BLaER1 treated with 17β-estradiol and CSF1 and Interleukin-3, amounts not matched to agents 10 nM and 100 nM (cell line): ENCODE results near the gene MYCBP.
"Not testable (repeated sequence)": the region's sequence is repeated elsewhere in the genome, so short reads cannot be mapped to it uniquely, and the experiment has no call there.

Experiments used
- H3K27ac ChIP-seq, 11 experiments: shearing (Covaris generic); formaldehyde crosslinking; 2 replicates each; pipeline ENCODE4 v1.8.1; 2022
- H3K27me3 ChIP-seq, 11 experiments: shearing (Covaris generic); formaldehyde crosslinking; 2 replicates each; pipeline ENCODE4 v1.8.1; 2022
- H3K36me3 ChIP-seq, 11 experiments: shearing (Covaris generic); formaldehyde crosslinking; 2 replicates each; pipeline ENCODE4 v1.8.1; 2022
- H3K4me1 ChIP-seq, 10 experiments: shearing (Covaris generic); formaldehyde crosslinking; 2 replicates each; pipeline ENCODE4 v1.8.1; 2022
- H3K4me2 ChIP-seq, 11 experiments: shearing (Covaris generic); formaldehyde crosslinking; 2 replicates each; pipeline ENCODE4 v1.8.1; 2022
- H3K4me3 ChIP-seq, 10 experiments: shearing (Covaris generic); formaldehyde crosslinking; 2 replicates each; pipeline ENCODE4 v1.8.1; 2022
- H3K9ac ChIP-seq, 11 experiments: shearing (Covaris generic); formaldehyde crosslinking; 2 replicates each; pipeline ENCODE4 v1.8.1; 2022
- H3K9me3 ChIP-seq, 11 experiments: shearing (Covaris generic); formaldehyde crosslinking; replicated peaks in 1 of 11; 2 replicates each; pipeline ENCODE4 v1.8.1; 2022
- H4K20me1 ChIP-seq, 11 experiments: shearing (Covaris generic); formaldehyde crosslinking; 2 replicates each; pipeline ENCODE4 v1.8.1; 2022
- Cebpa-rat ChIP-seq, 11 experiments: shearing (Covaris generic); IDR thresholded peaks; 2 replicates each; pipeline ENCODE4 v1.8.1; 2022

The MYCBP gene

GRCh38 chr1:38873027-38873969 lies at the start of gene MYCBP:
Gene MYCBP, minus strand, starts transcription at chr1:38873348. Its CDS starts 43 bp downstream, at chr1:38873305.
- Histone ChIP-seq H4K20me1 (peaks cover 0 to 44% (median 12%) of the 10 kb centered on the region in 11 experiments; a peak in 9 of 22 replicates), H3K4me3 (peak within 1 kb of the TSS; percentile 84 to 100 (median 92)), H3K9me3 (no peaks in the 10 kb centered on the region), H3K4me2 (peak within 1 kb of the TSS; percentile 81 to 97 (median 92)), H3K27ac (peak within 1 kb of the TSS; percentile 31 to 75 (median 68); a peak in 21 of 22 replicates), H3K36me3 (peaks cover 0 to 7% (median 0%) of the 10 kb centered on the region in 11 experiments; a peak in 5 of 22 replicates), H3K4me1 (peaks cover 19 to 36% (median 28%) of the 10 kb centered on the region in 10 experiments), H3K9ac (peak within 1 kb of the TSS; percentile 78 to 89 (median 84)), H3K27me3 (no peaks in the 10 kb centered on the region)
- TF ChIP-seq Cebpa-rat (IDR thresholded peaks at IDR 0.05) = no peak

GRCh38 chr1:38919130-38919529 lies 46.0 kb upstream of the MYCBP start:
- Histone ChIP-seq H3K9me3 (no peaks in the 10 kb centered on the region), H3K4me1 (peaks cover 0 to 9% (median 3%) of the 10 kb centered on the region in 10 experiments; a peak in 5 of 20 replicates), H3K4me3 (no peak overlapping the region), H3K36me3 (peaks cover 0 to 25% (median 0%) of the 10 kb centered on the region in 11 experiments; a peak in 4 of 22 replicates), H3K27me3 (no peaks in the 10 kb centered on the region), H3K4me2 (no peak overlapping the region), H3K27ac (no peak overlapping the region), H3K9ac (no peak overlapping the region), H4K20me1 (no peaks in the 10 kb centered on the region)
- TF ChIP-seq Cebpa-rat (IDR thresholded peaks at IDR 0.05) = no peak

GRCh38 chr1:38918568-38918967 lies 45.4 kb upstream of the MYCBP start:
- H3K4me2 ChIP-seq = peak overlapping the region in 3 of 11 experiments; percentile 15 to 19 (median 16); a peak in 3 of 22 replicates
- no peak for TF ChIP-seq Cebpa-rat (IDR thresholded peaks at IDR 0.05)
- H4K20me1 ChIP-seq = no peaks in the 10 kb centered on the region
- H3K9me3 ChIP-seq = no peaks in the 10 kb centered on the region
- H3K27me3 ChIP-seq = no peaks in the 10 kb centered on the region
- H3K9ac ChIP-seq = no peak overlapping the region
- no peak overlapping the region for H3K4me3 ChIP-seq
- H3K4me1 ChIP-seq = peaks cover 0 to 9% (median 3%) of the 10 kb centered on the region in 10 experiments; a peak in 5 of 20 replicates
- H3K36me3 ChIP-seq = peaks cover 0 to 31% (median 0%) of the 10 kb centered on the region in 11 experiments; a peak in 4 of 22 replicates
- no peak overlapping the region for H3K27ac ChIP-seq

GRCh38 chr1:38917772-38918171 lies 44.6 kb upstream of the MYCBP start:
- no peaks in the 10 kb centered on the region for H4K20me1 ChIP-seq
- H3K9me3 ChIP-seq = no peaks in the 10 kb centered on the region
- peak overlapping the region in 1 of 11 experiments; percentile 16; a peak in 1 of 22 replicates for H3K4me2 ChIP-seq
- H3K4me3 ChIP-seq = no peak overlapping the region
- H3K4me1 ChIP-seq = peaks cover 0 to 9% (median 3%) of the 10 kb centered on the region in 10 experiments; a peak in 5 of 20 replicates
- no peak for TF ChIP-seq Cebpa-rat (IDR thresholded peaks at IDR 0.05)
- H3K27ac ChIP-seq = no peak overlapping the region
- H3K27me3 ChIP-seq = no peaks in the 10 kb centered on the region
- H3K9ac ChIP-seq = no peak overlapping the region
- H3K36me3 ChIP-seq = peaks cover 0 to 34% (median 0%) of the 10 kb centered on the region in 11 experiments; a peak in 4 of 22 replicates

GRCh38 chr1:38917337-38917736 lies 44.2 kb upstream of the MYCBP start:
- H4K20me1 ChIP-seq = no peaks in the 10 kb centered on the region
- peaks cover 0 to 9% (median 3%) of the 10 kb centered on the region in 10 experiments; a peak in 5 of 20 replicates for H3K4me1 ChIP-seq
- H3K4me2 ChIP-seq = no peak overlapping the region
- no peak overlapping the region for H3K4me3 ChIP-seq
- no peaks in the 10 kb centered on the region for H3K27me3 ChIP-seq
- TF ChIP-seq Cebpa-rat (IDR thresholded peaks at IDR 0.05) = no peak
- H3K9ac ChIP-seq = no peak overlapping the region
- no peaks in the 10 kb centered on the region for H3K9me3 ChIP-seq
- H3K36me3 ChIP-seq = peaks cover 0 to 34% (median 0%) of the 10 kb centered on the region in 11 experiments; a peak in 4 of 22 replicates
- H3K27ac ChIP-seq = no peak overlapping the region

- Histone ChIP-seq H3K36me3 (peaks cover 0 to 34% (median 0%) of the 10 kb centered on the region in 11 experiments; a peak in 4 of 22 replicates), H4K20me1 (0 out of 22 replicates have a peak, but pooled peaks cover 0 to under 1% (median 0%) of the 10 kb centered on the region in 11 experiments), H3K4me2 (no peak overlapping the region), H3K9me3 (no peaks in the 10 kb centered on the region), H3K27me3 (no peaks in the 10 kb centered on the region), H3K27ac (no peak overlapping the region), H3K4me3 (no peak overlapping the region), H3K9ac (no peak overlapping the region), H3K4me1 (peaks cover 0 to 9% (median 3%) of the 10 kb centered on the region in 10 experiments; a peak in 5 of 20 replicates)
- no peak for TF ChIP-seq Cebpa-rat (IDR thresholded peaks at IDR 0.05)
These were observed 42.3 kb upstream of the MYCBP start for GRCh38 chr1:38915352-38915948.

GRCh38 chr1:38914908-38915307 lies 41.8 kb upstream of the MYCBP start:
- H3K9ac ChIP-seq, H3K4me1 ChIP-seq, H3K4me2 ChIP-seq, H3K27ac ChIP-seq, H4K20me1 ChIP-seq, H3K27me3 ChIP-seq, H3K9me3 ChIP-seq, H3K4me3 ChIP-seq: not testable (repeated sequence)
- H3K36me3 ChIP-seq = peaks cover 0 to 34% (median 0%) of the 10 kb centered on the region in 11 experiments; a peak in 4 of 22 replicates

- no peak for TF ChIP-seq Cebpa-rat (IDR thresholded peaks at IDR 0.05)
- Histone ChIP-seq H3K9me3 (peaks cover 15 to 25% (median 19%) of the 10 kb centered on the region in 11 experiments), H3K4me2 (no peak overlapping the region), H4K20me1 (0 out of 22 replicates have a peak, but pooled peaks cover 0 to 3% (median 0%) of the 10 kb centered on the region in 11 experiments), H3K9ac (no peak overlapping the region), H3K4me3 (no peak overlapping the region), H3K27ac (no peak overlapping the region), H3K36me3 (peaks cover 0 to 11% (median 0%) of the 10 kb centered on the region in 11 experiments; a peak in 3 of 22 replicates), H3K4me1 (no peaks in the 10 kb centered on the region), H3K27me3 (no peaks in the 10 kb centered on the region)
These were observed 35.7 kb upstream of the MYCBP start for GRCh38 chr1:38908821-38909220.

GRCh38 chr1:38905985-38906384 lies 32.8 kb upstream of the MYCBP start:
- H3K9me3 ChIP-seq = peaks cover 15 to 27% (median 19%) of the 10 kb centered on the region in 11 experiments
- no peak overlapping the region for H3K4me2 ChIP-seq
- TF ChIP-seq Cebpa-rat (IDR thresholded peaks at IDR 0.05) = no peak
- H3K36me3 ChIP-seq = peaks cover 0 to 5% (median 0%) of the 10 kb centered on the region in 11 experiments; a peak in 1 of 22 replicates
- H3K4me1 ChIP-seq = no peaks in the 10 kb centered on the region
- H4K20me1 ChIP-seq = 0 out of 22 replicates have a peak, but pooled peaks cover 0 to 3% (median 0%) of the 10 kb centered on the region in 11 experiments
- no peak overlapping the region for H3K4me3 ChIP-seq
- no peak overlapping the region for H3K27ac ChIP-seq
- no peaks in the 10 kb centered on the region for H3K27me3 ChIP-seq
- no peak overlapping the region for H3K9ac ChIP-seq
